NCI-H146 treated with DMSO at 0.1 percent for 48 hours (cell line): ENCODE results near the gene ADAD2.

Source experiments
- DNase-seq: peaks from one replicate; lab custom pipeline; 2025; ENCODE audit not compliant: unreplicated experiment; lab: John Stamatoyannopoulos, UW

The ADAD2 gene

DNA sequence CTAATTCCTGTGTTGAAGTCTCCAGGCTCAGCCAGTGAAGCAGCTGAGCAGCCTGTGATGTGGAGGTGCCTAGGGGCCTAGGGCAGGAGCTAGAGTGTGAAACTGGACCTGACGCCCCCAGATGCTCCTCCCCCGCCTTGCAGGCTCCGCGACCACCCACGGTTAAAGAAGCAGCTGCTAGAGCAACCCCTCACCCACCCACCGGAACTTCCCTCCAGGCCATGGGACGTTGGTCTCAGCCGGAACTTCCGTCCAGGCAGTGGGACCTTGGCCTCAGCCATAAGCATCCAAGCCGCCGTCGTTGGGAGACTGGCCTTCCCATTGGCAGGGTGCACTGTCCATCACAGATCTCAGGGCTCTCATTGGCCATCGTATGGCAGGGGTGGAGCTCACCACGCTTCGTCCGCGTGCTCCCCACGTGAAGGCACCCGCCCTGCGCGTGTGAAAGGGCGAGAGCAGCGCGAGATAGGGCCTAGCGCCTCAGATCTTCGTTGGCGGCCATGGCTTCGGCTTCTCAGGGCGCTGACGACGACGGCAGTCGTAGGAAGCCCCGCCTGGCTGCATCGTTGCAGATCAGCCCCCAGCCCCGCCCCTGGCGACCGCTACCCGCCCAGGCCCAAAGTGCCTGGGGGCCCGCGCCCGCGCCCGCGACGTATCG lies at the start of gene ADAD2:
Gene ADAD2, plus strand, starts transcription at position 427 of the 658 bp plus-strand sequence. Its CDS starts 74 bp downstream, at position 501.
- DNase-seq, result no peak

DNA sequence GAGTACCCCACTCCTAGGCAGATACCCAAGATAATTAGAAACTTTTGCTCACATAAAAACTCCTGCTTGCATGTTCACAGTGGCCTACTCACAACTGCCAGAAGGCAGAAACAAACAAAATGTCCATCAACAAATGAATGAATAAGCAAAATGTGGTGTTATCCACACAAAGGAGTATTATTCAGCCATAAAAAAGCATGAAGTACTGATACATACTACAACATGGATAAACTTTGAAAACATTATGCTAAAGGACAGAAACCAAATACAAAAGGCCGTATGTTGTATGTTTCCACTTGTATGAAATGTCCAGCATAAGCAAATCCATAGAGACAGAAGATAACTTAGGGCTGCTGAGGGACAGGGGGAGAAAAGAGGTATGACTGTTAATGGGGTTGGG lies 47.9 kb upstream of the ADAD2 start:
- no peak for DNase-seq

DNA sequence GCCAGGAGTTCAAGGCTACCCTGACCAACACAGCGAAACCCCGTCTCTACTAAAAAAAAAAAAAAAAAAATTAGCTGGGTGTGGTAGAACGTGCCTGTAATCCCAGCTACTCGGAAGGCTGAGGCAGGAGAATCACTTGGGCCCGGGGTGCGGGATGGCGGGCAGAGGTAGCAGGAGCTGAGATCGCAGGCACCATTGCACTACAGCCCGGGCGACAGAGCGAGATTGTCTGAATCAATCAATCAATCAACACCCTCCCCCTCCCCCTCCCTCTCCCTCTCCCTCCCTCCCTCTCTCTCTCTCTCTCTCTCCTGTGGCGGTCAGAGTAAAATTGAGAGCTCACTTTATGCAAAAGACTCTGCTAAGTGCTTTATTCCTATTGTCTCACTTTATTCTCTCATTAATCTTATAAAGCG lies 47.2 kb upstream of the ADAD2 start:
- DNase-seq, result no peak

DNA sequence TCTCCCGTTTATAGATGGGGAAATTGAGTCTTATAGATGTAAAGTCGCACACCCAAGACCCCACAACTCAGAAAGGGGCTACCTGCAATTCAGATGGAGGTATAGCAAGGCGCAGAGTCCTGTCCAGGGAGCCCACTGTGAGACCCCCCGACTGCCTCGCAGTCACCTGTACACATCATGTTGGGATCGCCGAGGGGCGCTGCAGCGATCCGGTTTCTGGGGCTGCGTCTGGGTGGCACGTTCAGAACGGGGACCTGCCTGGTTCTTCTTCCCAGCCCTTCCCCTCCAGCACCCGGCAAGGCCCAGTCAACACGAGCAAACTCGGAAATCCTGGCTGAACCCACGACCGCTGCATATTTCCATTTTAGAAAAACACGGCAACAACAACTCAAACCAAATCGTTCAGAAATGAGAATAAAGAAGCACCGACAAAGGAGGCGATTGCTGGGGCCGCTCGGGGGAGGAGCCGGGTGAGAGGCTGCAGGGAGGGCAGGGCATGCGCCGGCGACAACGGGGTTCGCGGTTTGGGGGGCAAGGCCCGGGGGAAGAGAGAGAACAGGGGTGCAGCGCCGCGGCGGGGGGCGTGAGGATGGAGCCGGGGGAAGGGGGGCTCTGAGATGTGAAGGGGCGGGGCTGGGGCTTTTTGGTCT lies 46.6 kb upstream of the ADAD2 start:
- no peak for DNase-seq

DNA sequence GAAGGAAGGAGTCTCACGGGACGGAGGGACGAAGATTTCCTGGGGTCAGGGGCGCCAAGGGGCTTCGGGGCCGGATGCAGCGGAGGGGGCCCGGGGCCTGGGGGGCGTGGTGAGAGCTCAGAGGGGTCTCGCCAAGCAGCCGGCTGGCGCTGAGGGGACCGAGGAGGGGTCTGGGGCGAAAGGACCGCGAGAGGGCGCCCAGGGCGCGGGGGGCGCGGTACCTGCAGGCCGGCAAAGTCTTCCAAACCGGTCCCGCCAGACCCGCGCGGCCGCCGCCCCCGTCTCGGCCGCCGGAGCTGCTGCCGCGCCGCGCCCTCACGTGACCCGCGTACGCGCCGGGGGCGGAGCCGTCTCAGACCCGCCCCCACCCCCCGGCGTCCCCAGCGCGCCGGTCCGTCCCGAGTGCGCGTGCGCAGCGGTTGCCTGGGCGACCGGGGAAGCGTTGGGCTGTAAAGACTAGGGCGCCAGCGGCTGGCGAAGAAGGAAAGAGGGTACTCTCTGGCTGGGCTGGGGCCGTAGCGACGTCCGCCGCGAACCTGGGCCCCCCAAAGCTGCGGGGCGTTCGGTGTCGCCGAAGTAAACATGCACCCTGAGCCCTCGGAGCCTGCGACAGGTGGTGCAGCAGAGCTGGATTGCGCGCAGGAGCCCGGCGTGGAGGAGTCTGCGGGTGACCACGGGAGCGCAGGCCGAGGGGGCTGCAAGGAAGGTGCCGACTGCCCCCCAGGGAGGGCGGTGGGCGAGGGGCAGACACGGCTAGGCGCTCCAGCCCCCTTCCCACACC lies 45.9 kb upstream of the ADAD2 start, which contains the start of the genes DNAAF1 and HSDL1:
Gene DNAAF1, plus strand, starts transcription at position 450 of the 781 bp plus-strand sequence. Its CDS starts 133 bp downstream, at position 583.
Gene HSDL1, minus strand, starts transcription at position 319 of the 781 bp plus-strand sequence. CDS start 13,856 bp downstream, outside the sequence.
- peak; percentile 34 for DNase-seq

DNA sequence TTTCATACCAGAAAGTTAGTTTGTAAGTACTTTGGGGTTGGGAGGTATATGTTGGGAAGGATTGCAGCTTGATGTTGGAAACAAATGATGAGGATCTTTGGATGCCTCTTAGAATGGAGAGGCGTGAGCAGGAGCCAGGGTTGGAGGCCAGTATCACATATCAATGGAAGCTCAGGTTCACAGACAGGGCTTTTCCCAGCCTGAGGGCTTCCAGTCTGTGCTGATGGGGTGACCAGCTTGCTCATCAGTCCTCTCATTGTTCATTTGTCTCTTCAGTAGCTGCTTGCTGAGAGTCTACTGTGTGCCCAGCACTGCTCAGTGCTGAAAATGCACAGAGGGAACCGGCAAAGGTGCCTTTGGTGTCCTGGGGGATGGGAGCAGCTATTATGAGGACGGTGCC lies 40.0 kb upstream of the ADAD2 start:
- no peak for DNase-seq

DNA sequence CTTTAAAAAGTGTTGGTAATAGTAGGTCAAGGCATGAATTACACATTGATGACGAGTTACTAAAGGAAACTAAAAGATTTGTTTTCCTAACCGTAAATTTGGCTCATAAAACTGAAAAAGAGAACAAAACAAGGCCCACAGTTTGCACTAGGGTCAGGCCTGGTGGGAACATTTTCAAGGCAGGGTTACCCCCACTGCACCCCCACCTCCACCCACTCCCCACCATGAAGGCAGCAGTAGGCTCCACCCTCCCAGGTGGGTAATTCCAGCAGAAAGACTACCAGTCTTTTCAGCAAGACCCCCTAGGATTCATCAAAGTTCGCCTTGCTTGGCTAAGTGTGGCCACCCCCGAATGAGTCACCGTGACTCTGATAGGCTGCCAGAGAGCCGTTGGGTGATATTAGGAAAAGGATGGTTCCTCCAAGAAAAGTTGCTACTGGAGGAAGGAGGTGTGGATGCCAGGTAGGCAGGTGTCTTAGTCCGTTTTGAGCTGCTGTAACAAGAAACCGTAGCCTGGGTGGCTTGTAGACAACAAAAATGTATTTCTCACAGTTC lies 37.2 kb upstream of the ADAD2 start:
- DNase-seq, result no peak

DNA sequence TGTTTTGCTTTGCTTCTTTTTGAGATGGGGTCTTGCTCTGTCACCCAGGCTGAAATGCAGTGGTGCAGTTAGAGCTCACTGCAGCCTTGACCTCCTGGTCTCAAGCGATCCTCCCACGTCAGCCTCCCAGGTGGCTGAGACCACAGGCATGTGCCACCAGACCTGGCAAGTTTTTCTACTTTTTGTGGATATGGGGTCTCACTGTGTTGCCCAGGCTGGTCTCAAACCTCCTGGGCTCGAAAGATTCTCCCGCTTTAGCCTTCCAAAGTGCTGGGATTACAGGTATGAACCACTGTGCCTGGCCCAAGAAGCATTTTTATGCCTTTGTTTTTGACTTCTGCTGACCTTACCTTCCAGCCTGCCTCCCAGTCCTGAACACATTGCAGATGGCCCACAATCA lies 35.7 kb upstream of the ADAD2 start:
- no peak for DNase-seq

DNA sequence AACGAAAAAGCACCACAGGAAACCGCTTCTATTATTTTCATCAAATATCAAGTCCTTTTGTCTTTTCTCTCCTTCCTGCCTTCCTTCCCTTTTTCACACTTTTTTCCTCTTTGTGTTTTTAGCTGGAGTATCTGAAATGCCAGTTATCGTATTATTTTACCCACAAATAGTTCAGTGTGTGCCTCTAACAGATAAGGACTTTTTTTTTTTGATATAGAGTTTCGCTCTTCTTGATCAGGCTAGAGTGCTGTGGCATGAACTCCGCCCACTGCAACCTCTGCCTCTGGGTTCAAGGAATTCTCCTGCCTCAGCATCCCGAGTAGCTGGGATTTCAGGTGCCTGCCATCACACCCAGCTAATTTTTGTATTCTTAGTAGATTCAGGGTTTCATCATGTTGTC lies 35.2 kb upstream of the ADAD2 start:
- no peak for DNase-seq

DNA sequence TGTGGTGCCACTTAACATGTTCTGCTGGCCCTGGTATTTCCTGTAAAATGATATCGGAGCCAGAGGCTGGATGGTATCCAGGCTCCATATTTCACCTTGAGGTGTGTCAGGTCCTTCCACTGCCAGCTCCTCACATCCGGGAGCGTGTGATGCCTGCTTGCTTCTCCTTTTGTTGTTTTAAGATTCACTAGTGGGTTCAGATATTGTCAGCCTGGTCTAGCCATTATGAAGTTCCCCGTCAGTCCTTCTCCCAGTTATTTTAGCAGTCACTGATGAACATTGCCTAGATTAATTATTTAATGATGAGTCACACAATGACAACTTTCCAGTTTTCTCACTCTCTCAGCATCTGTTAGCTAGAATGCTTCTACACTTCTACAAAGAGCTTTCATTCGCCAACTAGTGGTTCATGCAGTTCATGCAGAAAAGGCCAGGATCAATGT lies 34.6 kb upstream of the ADAD2 start:
- no peak for DNase-seq

DNA sequence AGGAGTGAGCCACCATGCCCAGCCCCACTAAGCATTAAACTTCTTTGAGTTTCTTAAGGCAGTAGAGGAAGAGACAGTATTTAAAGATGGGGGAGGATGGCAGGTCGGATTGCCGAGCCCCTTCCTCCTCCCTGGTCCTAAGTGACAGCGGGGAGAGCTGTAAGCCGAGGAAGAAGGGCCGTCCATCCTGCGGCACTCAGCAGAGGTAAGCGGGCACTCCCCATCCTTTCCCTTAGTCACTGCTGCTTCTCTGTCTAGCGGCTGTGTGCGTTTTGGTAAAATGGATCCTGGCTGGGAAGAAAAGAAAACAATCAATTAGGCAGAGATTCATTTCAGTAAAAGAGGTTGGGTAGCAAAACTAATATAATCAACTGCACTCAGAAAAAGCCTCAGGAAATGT lies 31.9 kb upstream of the ADAD2 start:
- DNase-seq, result no peak

DNA sequence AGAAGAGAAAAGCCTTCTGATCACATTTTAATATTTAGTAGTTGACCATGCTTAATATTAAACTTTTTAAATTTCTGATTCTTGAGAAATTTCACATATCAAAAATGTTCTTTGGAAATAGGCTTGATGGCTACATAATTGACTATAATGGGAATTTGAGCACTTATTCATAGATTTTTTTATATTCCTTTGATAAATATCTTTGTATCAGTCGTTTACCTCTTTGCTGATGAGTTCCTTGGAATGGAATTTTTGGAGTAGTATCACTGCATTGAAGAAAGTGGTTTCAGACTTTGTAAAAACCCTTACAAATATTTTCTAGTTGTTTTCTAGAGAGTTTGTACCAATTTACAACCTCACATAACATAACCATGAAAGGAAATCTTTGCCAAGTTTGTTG lies 31.2 kb upstream of the ADAD2 start:
- DNase-seq, result no peak

DNA sequence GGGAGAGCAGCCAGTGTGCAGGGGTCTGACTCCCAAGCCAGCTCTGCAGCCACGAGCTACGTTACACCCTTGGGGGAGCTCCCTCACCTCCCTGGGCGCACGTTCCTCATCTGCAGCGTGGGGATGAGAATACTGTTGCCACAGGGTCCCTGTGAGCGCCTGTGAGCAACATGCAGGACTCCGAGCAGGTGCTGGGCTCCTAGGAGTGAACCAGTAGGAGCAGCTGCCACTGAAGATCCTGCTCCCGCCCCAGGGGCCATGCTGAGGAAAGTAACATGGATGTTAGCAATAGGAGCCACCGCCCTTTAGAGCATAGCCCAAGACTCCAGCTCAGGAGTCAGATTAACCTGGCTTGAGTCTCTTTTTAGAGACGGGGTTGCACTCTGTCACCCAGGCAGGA lies 29.9 kb upstream of the ADAD2 start:
- DNase-seq, result no peak

DNA sequence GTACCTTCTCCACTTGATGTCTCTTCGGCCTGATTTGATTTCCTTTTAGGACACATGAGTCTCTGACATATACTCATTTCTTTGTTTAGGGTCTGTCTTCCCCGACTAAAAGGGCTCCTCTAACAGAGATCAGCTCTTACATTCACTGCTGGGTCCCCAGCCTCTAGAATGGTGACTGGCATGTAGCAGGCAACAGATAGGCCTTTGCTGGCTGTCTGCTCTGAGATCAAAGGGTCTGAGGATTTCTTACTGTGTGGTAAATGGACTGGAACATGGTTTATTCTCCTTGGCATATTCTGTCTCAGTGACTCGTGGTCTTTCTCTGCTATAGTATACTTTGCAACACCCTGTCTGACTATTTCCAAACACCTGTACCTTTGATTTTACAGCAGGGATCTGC lies 29.2 kb upstream of the ADAD2 start:
- DNase-seq, result no peak

DNA sequence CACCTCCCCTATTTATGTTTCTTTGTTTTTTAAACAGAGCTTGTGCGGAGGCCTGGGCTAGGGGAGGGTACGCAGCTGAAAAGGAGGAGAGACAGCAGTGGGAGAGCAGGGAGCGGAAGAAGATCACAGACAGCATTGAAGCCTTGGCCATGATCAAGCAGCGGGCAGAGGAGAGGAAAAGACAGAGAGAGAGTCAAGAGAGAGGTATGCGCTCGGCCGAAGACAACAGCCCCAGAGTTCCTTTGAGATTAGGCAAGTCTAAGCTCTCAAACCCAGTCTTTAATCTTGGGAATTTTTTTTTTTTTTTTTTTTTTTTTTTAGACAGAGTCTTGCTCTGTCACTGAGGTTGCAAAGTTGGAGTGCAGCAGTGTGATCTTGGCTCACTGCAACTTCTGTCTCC lies 25.2 kb upstream of the ADAD2 start:
- DNase-seq, result no peak

DNA sequence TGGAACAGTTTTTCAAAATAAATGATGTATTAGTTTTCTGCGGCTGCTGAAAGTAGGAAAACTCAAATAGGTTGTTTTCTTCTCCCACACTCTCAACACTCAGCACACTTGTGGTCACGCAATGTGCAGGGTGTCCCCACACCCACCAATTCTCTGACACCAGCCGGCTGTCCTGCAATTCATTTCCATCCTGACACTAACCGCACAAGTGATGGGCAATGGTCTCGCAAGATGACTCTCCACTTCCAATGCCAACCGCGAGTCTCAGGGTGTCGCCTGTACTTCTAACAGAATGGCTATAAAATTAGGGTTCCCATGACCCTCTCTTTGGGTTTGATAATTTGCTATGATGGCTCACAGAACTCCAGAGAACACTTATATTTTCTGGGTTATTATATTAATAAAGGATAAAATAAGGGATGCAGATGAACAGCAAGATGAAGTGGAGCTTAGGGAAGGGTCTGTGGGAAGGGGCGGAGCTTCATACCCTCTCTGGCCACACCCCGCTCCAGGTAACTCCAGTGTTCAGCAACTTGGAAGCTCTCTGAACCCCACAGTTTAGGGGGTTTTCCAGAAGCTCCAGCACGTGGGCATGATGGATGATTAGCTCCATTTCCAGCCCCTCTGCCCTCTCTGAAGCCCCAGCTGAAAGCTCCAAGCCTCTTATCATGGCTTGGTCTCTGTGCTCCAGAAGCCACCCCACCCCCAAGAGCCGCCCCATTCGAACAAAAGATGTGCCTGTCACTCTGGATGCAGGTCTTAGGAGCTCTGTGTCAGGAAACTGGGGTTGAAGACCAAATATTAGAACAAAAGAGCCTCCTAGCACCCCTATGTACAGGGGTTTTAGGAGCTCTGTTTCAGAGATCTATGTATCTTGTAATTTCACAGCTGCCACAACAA lies 23.9 kb upstream of the ADAD2 start:
- no peak for DNase-seq

DNA sequence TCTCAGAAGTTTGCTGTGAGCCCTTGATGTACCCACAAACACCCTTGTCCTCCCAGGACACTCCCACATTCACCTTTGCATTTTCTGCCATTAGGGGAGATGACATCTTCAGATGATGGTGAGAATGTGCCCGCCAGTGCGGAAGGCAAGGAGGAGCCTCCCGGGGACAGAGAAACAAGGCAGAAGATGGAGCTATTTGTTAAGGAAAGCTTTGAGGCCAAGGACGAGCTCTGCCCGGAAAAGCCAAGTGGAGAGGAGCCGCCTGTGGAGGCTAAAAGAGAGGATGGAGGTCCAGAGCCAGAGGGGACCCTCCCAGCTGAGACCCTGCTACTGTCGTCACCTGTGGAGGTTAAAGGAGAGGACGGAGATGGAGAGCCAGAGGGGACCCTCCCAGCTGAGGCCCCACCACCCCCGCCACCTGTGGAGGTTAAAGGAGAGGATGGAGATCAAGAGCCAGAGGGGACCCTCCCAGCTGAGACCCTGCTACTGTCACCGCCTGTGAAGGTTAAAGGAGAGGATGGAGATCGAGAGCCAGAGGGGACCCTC lies 21.1 kb upstream of the ADAD2 start:
- DNase-seq, result no peak

DNA sequence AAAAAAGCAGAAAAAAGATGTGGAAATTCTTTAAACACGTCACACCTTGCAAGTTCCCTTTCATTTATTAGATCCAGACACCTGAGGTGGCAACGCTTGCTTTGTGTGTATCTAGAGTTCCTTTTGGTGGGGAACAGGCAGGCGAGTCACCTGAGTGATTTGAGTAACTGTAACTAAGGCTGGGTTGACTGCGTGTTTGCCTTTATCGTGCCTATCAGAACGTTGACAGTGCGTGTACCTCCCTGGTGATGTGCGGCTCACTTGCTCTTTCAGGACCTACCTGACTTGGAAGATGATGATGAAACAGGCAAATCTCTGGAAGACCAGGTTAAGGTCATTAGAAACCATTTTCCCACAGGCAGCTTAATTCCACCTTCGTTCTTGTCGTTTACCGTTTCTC lies 16.6 kb upstream of the ADAD2 start:
- no peak for DNase-seq

DNA sequence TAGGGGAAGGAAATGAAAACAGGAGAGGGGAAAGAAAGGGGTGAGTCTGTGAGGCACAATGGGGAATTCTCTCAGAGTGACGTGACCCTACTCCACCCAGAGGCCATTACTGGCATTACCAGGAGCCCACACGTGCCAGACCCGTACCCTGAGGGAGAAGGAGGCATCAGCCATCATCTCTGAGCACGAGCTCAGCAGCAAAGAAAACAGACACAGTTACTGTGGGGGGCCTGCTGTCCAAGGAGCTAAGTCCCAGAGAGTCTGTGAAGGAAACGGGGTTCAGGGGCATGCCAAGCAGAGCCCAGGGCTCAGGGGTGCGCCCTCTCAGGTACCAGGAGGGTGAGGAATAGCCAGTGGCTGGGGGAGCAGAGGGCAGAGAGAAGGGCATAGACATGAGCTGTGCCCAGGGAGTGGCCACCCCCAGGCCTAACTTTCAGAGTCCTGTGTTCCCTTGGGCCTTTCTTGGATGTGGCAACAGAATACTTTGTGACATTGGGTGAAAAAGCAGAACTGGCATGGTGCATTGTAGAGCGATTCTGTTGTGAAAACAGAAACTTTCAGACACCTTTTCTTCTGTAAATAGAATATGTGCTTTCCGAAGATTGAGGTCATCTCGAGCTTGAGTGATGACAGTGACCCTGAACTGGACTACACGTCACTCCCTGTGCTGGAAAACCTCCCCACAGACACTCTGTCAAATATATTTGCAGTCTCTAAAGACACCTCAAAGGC lies 15.4 kb upstream of the ADAD2 start:
- peak; percentile 50 for DNase-seq
